Neural cell (in vitro differentiated cells): ENCODE results near the gene ALDOC. TPM values are rescaled to one million over a fixed set of nuclear protein-coding genes. Genes with fewer than 3 reads are reported as not detected.

Experiments used
- H2AFZ ChIP-seq: fragments of 200-600, 300-800 bp; sonication (generic), shearing (Covaris generic); 2 replicates; pipeline ENCODE4 v1.6.0; 2014; ENCODE audit warnings: low read depth, mild to moderate bottlenecking, antibody characterized with exemption, low read length, moderate library complexity
- H3F3A ChIP-seq: fragments of 200-600 bp; shearing (Covaris generic); 2 replicates; pipeline ENCODE4 v1.6.1; 2016; ENCODE audit warnings: mild to moderate bottlenecking, moderate library complexity, mixed read lengths, antibody characterized with exemption, low read length; ENCODE audit not compliant: insufficient read depth, poor library complexity, severe bottlenecking
- H3K27ac ChIP-seq: fragments of 200-600, 300-800 bp; sonication (generic), shearing (Covaris generic); 2 replicates; pipeline ENCODE4 v1.5.1; 2014; ENCODE audit warnings: mild to moderate bottlenecking, low read length, moderate library complexity
- H3K27me3 ChIP-seq: fragments of 300-800, 200-600 bp; sonication (generic), shearing (Covaris generic); 2 replicates; pipeline ENCODE4 v1.6.0; 2014; ENCODE audit warnings: mild to moderate bottlenecking, low read depth, low read length, moderate library complexity; ENCODE audit not compliant: insufficient read depth
- H3K36me3 ChIP-seq: fragments of 300-800, 200-600 bp; sonication (generic), shearing (Covaris generic); 2 replicates; pipeline ENCODE4 v1.5.1; 2014; ENCODE audit warnings: mild to moderate bottlenecking, antibody characterized with exemption, low read length, moderate library complexity; ENCODE audit not compliant: insufficient read depth
- H3K4me2 ChIP-seq: fragments of 300-800, 200-600 bp; sonication (generic), shearing (Covaris generic); 2 replicates; pipeline ENCODE4 v1.6.0; 2014; ENCODE audit warnings: mild to moderate bottlenecking, low read length
- H3K4me3 ChIP-seq: fragments of 300-800, 200-600 bp; sonication (generic), shearing (Covaris generic); 2 replicates; pipeline ENCODE4 v1.5.1; 2014; ENCODE audit warnings: mild to moderate bottlenecking, low read length, moderate library complexity
- H3K79me2 ChIP-seq: fragments of 200-600 bp; shearing (Covaris generic); replicated peaks from 2 replicates; pipeline ENCODE4 v1.6.0; 2014; ENCODE audit warnings: mild to moderate bottlenecking, low read length, moderate library complexity; ENCODE audit not compliant: insufficient read depth
- H3K9ac ChIP-seq: fragments of 300-800, 200-600 bp; sonication (generic), shearing (Covaris generic); 2 replicates; pipeline ENCODE4 v1.6.1; 2016; ENCODE audit warnings: mild to moderate bottlenecking, low read length, mixed read lengths
- H3K9me2 ChIP-seq: fragments of 200-600 bp; shearing (Covaris generic); 2 replicates; pipeline ENCODE4 v1.6.1; 2016; ENCODE audit warnings: mild to moderate bottlenecking, low read length, mixed read lengths; ENCODE audit not compliant: insufficient read depth
- H3K9me3 ChIP-seq: fragments of 200-600, 300-800 bp; sonication (generic), shearing (Covaris generic); 2 replicates; pipeline ENCODE4 v1.6.1; 2016; ENCODE audit warnings: mild to moderate bottlenecking, mixed run types, low read length, moderate library complexity, mixed read lengths
- H4K20me1 ChIP-seq: fragments of 200-600 bp; shearing (Covaris generic); 2 replicates; pipeline ENCODE4 v1.6.1; 2016; ENCODE audit warnings: mild to moderate bottlenecking, mixed run types; ENCODE audit not compliant: insufficient read depth
- CTCF ChIP-seq: fragments of 450-650 bp; IDR thresholded peaks from 2 replicates; pipeline ENCODE4 v1.5.1; 2014; ENCODE audit warnings: antibody characterized with exemption, mild to moderate bottlenecking, moderate library complexity; ENCODE audit not compliant: poor library complexity, severe bottlenecking
- EP300 ChIP-seq: fragments of 450-650 bp; conservative IDR thresholded peaks from 2 replicates; pipeline ENCODE4 v1.6.1; 2014; ENCODE audit warnings: antibody characterized with exemption, mild to moderate bottlenecking, moderate library complexity; ENCODE audit not compliant: poor library complexity, severe bottlenecking
- EZH2 ChIP-seq: fragments of 200-600, 300-800 bp; shearing (Covaris generic), sonication (generic); IDR thresholded peaks from 2 replicates; pipeline ENCODE4 v1.6.1; 2014; ENCODE audit warnings: antibody characterized with exemption, low read length, borderline replicate concordance, mild to moderate bottlenecking; ENCODE audit not compliant: insufficient read depth, poor library complexity, severe bottlenecking
- MXI1 ChIP-seq: fragments of 450-650 bp; conservative IDR thresholded peaks from 2 replicates; pipeline ENCODE4 v1.6.1; 2014; ENCODE audit warnings: antibody characterized with exemption, mild to moderate bottlenecking; ENCODE audit not compliant: poor library complexity, severe bottlenecking
- POLR2AphosphoS5 ChIP-seq: IDR thresholded peaks from 2 replicates; pipeline ENCODE4 v1.6.1; 2012
- RAD21 ChIP-seq: fragments of 450-650 bp; conservative IDR thresholded peaks from 2 replicates; pipeline ENCODE4 v1.6.1; 2014; ENCODE audit warnings: antibody characterized with exemption, mild to moderate bottlenecking, moderate library complexity
- REST ChIP-seq: IDR thresholded peaks from 2 replicates; pipeline ENCODE4 v1.6.1; 2012; ENCODE audit warnings: borderline replicate concordance
- SMC3 ChIP-seq: fragments of 450-650 bp; conservative IDR thresholded peaks from 2 replicates; pipeline ENCODE4 v1.6.1; 2014; ENCODE audit warnings: antibody characterized with exemption, mild to moderate bottlenecking, moderate library complexity; ENCODE audit not compliant: poor library complexity
- TAF1 ChIP-seq: IDR thresholded peaks from 2 replicates; pipeline ENCODE4 v1.6.1; 2012; ENCODE audit warnings: low read depth
- polyA plus RNA-seq: library from polyadenylated mRNA; depleted of rRNA; stranded (reverse); fragments of >200 nt; gene quantifications from 2 replicates; pipeline ENCODE4 v1.2.3, GENCODE V29; 2014

ALDOC gene
- polyA plus RNA-seq, 1 donor from 2014 or later = 4.0 TPM

GRCh38 chr17:28545787-28546415 lies 30.8 kb downstream of the ALDOC start:
- no peak overlapping the region for H3K27ac ChIP-seq
- no peaks in the 10 kb centered on the region for H3K9me2 ChIP-seq
- no peak overlapping the region for H3K4me3 ChIP-seq
- no peak overlapping the region for H3K4me2 ChIP-seq
- no peaks in the 10 kb centered on the region for H3K27me3 ChIP-seq
- no peaks in the 10 kb centered on the region for H3K9me3 ChIP-seq
- no peaks in the 10 kb centered on the region for H3K36me3 ChIP-seq
- TF ChIP-seq TAF1 = no peak
- no peak for TF ChIP-seq CTCF
- no peak for TF ChIP-seq SMC3
- no peak for TF ChIP-seq RAD21
- TF ChIP-seq POLR2AphosphoS5 = no peak
- no peak for TF ChIP-seq EZH2
- TF ChIP-seq MXI1 = no peak
- no peak for TF ChIP-seq REST
- TF ChIP-seq EP300 = no peak
- no peaks in the 10 kb centered on the region for H3F3A ChIP-seq
- H3K79me2 ChIP-seq = peaks cover 4% of the 10 kb centered on the region
- no peak overlapping the region for H2AFZ ChIP-seq
- no peaks in the 10 kb centered on the region for H4K20me1 ChIP-seq
- no peak overlapping the region for H3K9ac ChIP-seq

GRCh38 chr17:28545141-28545503 lies 31.6 kb downstream of the ALDOC start:
- Histone ChIP-seq H3K27me3 (no peaks in the 10 kb centered on the region), H3K4me2 (no peak overlapping the region), H3K27ac (no peak overlapping the region), H4K20me1 (no peaks in the 10 kb centered on the region), H3K36me3 (no peaks in the 10 kb centered on the region), H3K4me3 (no peak overlapping the region), H3K79me2 (no peaks in the 10 kb centered on the region), H2AFZ (no peak overlapping the region), H3K9ac (no peak overlapping the region), H3K9me3 (no peaks in the 10 kb centered on the region), H3F3A (no peaks in the 10 kb centered on the region), H3K9me2 (no peaks in the 10 kb centered on the region)
- TF ChIP-seq TAF1 = no peak
- TF ChIP-seq CTCF = no peak
- TF ChIP-seq RAD21 = no peak
- no peak for TF ChIP-seq MXI1
- no peak for TF ChIP-seq SMC3
- no peak for TF ChIP-seq EZH2
- no peak for TF ChIP-seq REST
- no peak for TF ChIP-seq POLR2AphosphoS5
